ENCODE data around the gene RCBTB2.

The RCBTB2 gene

GRCh38 chr13:48449656-48450055 is 83.2 kb downstream of the RCBTB2 start:
- no peak for DNase-seq (ENCODE audit: low spot score)

- no peak for DNase-seq (ENCODE audit: low spot score)
Observed at GRCh38 chr13:48448959-48449614, 83.8 kb downstream of the RCBTB2 start.

- DNase-seq (ENCODE audit: low spot score) = no peak
Observed at GRCh38 chr13:48448285-48448958, 84.5 kb downstream of the RCBTB2 start.

- no peak for DNase-seq (ENCODE audit: low spot score)
Observed at GRCh38 chr13:48446464-48446863, 86.4 kb downstream of the RCBTB2 start.

- DNase-seq (ENCODE audit: low spot score) = no peak
Observed at GRCh38 chr13:48443442-48444208, 89.3 kb downstream of the RCBTB2 start.
